Stimulated activated CD8-positive, alpha-beta memory T cell treated with anti-CD3 and anti-CD28 coated beads, Interleukin-7, amount 100 ng/mL, for 4 hours (primary cell): ENCODE data around the gene SMAD1.
"Not testable (repeated sequence)": the region's sequence is repeated elsewhere in the genome, so short reads cannot be mapped to it uniquely, and the experiment has no call there.

ENCODE experiments used
- DNase-seq, 2 donors: peaks; one replicate each; pipeline ENCODE4 v3.0.0-alpha.2; 2020; ENCODE audit warnings: low read depth in 2 of 2

Gene SMAD1

GRCh38 chr4:145564540-145564939 lies 82.9 kb downstream of the SMAD1 start:
- DNase-seq: no peak

DNA sequence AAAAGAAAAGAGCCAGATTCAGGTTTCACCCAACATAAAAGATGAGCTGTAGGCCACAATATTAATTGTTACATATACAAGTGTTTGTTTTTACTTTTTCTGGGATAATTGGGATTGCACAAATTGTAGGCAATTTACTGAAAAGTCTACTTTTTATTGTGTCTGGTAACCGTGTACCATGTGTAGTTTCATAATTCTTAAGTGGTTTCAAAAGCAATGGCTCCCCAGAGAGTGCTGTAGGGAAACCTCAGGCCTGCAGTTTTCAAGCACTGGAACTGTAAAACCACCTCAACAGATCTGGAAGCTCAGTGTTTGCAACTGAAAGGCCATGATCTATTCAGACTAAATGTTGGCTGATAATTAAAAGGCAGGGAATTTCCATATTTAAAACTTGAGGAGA lies 83.7 kb downstream of the SMAD1 start:
- DNase-seq: no peak

GRCh38 chr4:145566086-145566708 lies 84.5 kb downstream of the SMAD1 start:
- no peak for DNase-seq

DNA sequence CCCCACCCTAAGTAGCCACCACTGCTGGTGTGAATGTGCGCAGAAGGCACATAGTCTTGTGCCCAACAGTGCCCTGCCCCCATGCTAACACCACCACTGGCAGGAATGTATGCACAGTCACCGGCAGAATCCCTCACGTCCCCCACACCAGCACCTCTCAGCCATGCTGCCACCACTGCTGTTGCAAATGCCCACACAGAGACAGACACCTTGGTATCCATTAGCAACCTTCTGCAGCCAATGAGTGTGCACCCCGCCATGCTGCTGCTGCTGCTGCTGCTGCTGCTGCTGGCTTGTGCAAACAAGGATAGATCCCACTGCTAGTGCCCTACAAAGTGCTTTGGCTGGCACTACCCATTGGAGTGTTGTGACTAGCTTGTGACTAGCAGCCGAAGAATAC lies 85.1 kb downstream of the SMAD1 start:
- no peak for DNase-seq

- DNase-seq: no peak
Measured at GRCh38 chr4:145567516-145567915, 85.9 kb downstream of the SMAD1 start.

DNA sequence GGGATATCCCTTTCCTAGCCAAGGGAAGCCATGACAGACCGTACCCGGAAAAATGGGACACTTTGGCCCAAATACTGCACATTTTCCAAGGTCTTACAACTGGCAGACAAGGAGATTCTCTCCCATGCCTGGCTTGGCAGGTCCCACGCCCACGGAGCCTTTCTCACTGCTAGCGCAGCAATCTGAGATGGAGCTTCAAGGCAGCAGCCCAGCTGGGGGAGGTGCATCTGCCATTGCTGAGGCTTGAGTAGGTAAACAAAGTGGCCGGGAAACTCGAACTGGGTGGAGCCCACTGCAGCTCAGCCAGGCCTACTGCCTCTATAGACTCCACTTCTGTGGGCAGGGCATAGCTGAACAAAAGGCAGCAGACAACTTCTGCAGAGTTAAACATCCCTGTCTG lies 92.9 kb downstream of the SMAD1 start:
- DNase-seq: not testable (repeated sequence)

DNA sequence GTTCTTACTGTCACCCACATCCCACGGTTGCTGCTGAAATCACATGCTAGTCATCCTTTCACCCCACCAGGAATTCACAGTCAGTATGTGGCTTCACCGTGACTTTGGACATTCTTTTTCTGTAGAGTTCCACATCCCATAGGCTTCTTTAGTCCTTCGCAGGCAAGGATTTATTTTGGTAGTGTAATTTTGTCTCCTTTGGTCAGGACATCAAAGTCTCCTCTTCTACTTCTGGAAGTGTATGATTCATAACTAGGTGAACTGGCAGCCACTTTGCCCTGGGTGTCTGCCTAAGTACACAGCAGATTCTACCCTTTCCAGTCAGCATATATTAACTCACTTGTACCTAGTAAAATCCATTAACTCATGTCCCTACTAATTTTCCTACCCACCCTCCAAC lies 99.3 kb downstream of the SMAD1 start:
- no peak for DNase-seq

- no peak for DNase-seq
Measured at GRCh38 chr4:145583191-145584055, 101.8 kb downstream of the SMAD1 start.

DNA sequence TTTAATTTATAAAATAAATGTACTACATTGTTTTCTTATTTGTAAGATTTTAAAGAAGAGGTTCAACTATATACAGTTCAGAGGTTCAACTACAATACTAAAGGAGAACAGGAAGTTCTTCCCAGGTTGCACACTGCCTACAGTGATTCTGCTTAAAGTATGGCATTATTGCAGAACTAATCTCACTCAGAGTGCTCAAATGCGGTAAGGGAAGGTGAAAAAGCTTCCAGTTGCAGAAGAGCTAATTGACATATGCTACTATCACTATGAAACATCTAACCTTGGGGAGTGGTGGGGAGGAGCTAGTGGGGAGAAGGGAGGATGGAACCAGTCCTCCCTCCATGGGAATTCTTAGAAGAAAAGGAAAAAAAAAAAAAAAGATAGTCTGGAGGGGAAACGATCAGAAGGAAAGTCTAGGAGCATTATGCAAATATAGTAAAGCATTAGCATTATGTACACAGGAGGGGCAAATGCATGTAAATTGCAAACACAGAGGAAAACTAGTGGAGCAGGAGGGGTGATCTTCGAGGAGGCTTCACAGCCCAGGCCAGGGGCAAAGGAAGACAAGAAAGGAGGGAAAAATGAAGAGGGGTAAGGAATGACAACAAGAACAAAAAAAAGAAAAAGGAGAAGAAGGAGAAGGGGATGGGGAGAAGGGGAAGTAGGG lies 105.6 kb downstream of the SMAD1 start:
- DNase-seq: no peak

DNA sequence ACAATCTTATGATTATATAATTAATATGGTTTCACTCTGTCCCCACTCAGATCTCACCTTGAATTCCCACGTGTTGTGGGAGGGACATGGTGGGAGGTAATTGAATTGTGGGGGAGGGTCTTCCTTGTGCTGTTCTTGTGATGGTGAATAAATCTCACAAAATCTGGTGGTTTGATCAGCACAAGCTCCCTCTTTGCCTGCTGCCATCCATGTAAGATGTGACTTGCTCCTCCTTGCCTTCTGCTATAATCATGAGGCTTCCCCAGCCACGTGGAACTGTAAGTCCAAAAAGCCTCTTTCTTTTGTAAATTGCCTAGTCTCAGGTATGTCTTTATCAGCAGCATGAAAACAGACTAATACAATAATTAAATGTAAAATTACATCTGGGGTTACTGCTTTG lies 107.7 kb downstream of the SMAD1 start:
- not testable (repeated sequence) for DNase-seq

DNA sequence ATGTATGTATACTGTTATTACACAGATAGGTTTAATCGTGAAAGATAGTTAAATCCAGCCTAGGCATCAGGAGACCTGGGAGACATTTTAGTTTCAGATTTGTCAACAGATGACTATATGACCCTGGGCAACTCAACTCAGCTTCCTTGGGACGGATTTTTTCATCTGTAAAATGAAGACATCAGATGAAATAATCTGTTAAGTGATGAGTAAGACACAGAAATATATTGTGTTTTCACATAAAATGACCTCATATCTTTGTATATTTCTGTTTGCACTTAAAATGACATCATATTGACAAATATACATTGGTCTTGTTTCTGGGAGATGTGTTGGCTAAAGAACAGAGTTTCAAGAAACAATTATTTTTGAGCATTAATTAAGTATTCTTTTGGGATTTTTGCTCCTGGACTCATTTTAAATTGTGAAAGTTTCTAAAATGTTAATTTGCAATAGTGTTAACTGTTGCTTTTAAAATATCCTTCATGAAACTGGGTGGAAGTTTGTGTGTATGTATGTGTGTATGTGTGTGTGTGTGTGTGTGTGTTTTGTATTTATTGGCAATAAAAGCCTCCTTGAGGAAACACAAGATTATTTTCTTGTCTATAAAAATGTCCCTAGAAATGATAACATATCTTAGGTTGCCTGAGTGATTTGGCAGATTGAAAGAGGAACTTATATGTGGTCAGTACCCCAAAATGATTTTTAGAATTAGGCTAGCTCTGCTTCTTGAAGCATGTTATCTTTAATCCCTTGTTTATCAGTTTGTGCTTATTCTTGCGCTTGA lies 108.5 kb downstream of the SMAD1 start:
- no peak for DNase-seq

DNA sequence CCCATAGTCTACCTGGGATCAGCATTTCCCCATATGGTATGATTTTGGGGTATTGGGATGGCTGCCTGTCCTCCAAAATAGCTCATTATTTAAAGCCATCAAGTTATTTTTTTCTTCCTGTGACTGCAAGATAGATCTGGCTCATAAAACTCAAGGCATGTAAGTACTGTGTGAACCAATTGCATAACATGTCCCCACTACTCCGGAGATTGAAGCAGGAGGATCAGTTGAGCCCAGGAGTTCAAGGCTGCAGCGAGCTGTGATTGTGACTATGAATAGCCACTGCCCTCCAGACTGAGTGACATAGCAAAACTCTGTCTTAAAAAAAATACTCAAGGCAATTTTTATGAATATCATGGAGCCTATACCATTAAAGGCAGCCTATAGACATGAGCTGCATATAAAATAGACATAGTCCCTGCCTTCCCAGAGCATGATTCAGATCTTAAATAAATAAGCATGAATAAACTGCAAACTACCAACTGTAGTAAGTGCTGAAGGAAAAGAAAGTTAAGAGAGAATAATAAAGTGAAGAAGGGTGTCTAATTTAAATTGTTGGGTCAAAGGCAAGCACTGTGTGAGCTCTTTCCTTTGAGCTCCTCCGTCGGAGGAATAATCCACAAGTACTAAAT lies 120.6 kb downstream of the SMAD1 start:
- no peak for DNase-seq

GRCh38 chr4:145605941-145606340 lies 124.3 kb downstream of the SMAD1 start:
- no peak for DNase-seq
